Tibial nerve (tissue), 4 donors: ENCODE measurements around the gene MPEG1. TPM values are rescaled to one million over a fixed set of nuclear protein-coding genes. Genes with fewer than 3 reads are reported as not detected.

Experiments
- DNase-seq, 2 donors: peaks; one replicate each; pipeline ENCODE4 v3.0.0-alpha.2; 2019; ENCODE audit warnings: low spot score in 2 of 2
- H3K27ac ChIP-seq, 4 donors: fragments of 200-600 bp; sonication (generic) in 3 of 4; one replicate each; pipeline ENCODE4 v1.5.1; 2017 to 2019; ENCODE audit warnings: mild to moderate bottlenecking in 1 of 4
- H3K27me3 ChIP-seq, 2 donors: fragments of 200-600 bp; sonication (generic) in 1 of 2; one replicate each; pipeline versions ENCODE4 v1.5.1 to v1.6.0; 2017 to 2019
- H3K36me3 ChIP-seq, 3 donors: fragments of 200-600 bp; sonication (generic); one replicate each; pipeline ENCODE4 v1.5.1; 2018 to 2019
- H3K4me1 ChIP-seq, 4 donors: fragments of 200-600 bp; sonication (generic) in 3 of 4; one replicate each; pipeline ENCODE4 v1.5.1; 2017 to 2019
- H3K4me3 ChIP-seq, 4 donors: fragments of 200-600 bp; sonication (generic) in 3 of 4; one replicate each; pipeline ENCODE4 v1.5.1; 2017 to 2019; ENCODE audit warnings: mild to moderate bottlenecking in 1 of 4, moderate library complexity in 1 of 4
- H3K9me3 ChIP-seq, 4 donors: fragments of 200-600 bp; sonication (generic) in 3 of 4; one replicate each; pipeline ENCODE4 v1.5.1; 2017 to 2019
- EP300 ChIP-seq, 2 donors: sonication (generic); formaldehyde crosslinking; IDR thresholded peaks; one replicate each; pipeline ENCODE4 v1.6.1; 2017; ENCODE audit warnings: antibody characterized with exemption in 2 of 2, mild to moderate bottlenecking in 1 of 2
- POLR2A ChIP-seq, 2 donors: fragments of 450-650 bp; IDR thresholded peaks; one replicate each; pipeline ENCODE4 v1.6.1; 2017; ENCODE audit warnings: antibody characterized with exemption in 2 of 2, mild to moderate bottlenecking in 2 of 2, moderate library complexity in 2 of 2
- WGBS, 2 donors: methylation state at CpG; one replicate each; pipeline ENCODE4 v1.1.5; 2018; 5-methylcytosine and 5-hydroxymethylcytosine counted together
- total RNA-seq, 4 donors: library from RNA; depleted of rRNA; stranded (reverse); fragments of >200 nt; gene quantifications; one replicate each; pipeline ENCODE4 v1.1.0, GENCODE V29; 2016
- TF ChIP-seq, protein P1 (sequence below), 5 experiments: fragments of 200-600 bp in 3 of 5; fragments of 450-650 bp in 2 of 5; sonication (generic) in 3 of 5; IDR thresholded peaks; one replicate each; pipeline ENCODE4 v1.5.1; 2016 to 2019; ENCODE audit warnings: antibody characterized with exemption in 5 of 5, mild to moderate bottlenecking in 3 of 5, moderate library complexity in 2 of 5

The MPEG1 gene
- total RNA-seq, result 10 to 100 TPM in 1 of 4 donors, 1 to 10 TPM in 3; 7.0 to 12.3 (median 9.6) TPM

DNA sequence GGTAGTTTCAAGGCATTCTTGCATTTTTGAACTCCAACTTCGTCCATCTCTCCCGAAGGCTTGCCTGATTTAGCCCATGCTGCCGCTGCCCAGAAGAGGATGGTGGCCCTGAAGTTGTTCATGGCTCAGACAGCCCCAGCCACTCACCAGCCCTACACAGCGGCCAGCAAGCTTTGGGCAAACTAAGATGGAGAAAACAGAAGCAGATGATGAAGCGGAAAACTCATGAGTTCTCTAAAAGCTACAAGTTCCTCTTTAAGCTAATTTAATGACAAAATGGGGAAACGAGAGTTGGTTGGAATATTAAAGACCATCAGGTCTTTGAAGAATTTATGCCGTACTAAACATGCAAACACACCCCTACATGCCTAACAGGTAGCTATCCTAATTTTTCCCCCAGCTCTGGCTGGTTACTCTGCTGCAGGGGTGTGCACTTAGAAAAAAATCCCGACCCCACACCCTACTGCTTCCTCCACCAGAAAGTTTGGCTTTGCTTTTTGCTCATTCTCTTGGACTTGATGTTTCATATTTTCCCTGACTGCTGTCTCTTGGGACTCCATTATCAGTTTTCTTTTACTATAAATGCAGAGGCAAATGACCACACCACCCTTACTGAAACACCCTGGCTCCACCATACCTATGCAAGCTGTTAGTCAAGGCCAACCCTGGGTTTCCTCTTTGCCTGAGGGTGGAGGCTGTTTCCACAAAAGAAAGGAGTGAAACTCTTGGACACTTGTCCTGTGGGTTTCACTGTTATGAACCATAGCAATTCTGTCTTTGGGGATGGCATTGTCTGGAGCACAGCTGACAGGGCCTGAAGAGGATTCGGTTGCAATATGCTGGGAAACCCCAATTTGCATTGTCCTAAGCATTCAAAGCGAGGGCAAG lies at the start of gene MPEG1:
Gene MPEG1 (minus strand): TSS at position 184 of the 888 bp plus-strand sequence. CDS start 62 bp downstream, at position 122.
- Histone ChIP-seq H3K36me3 (no peaks in the 10 kb centered on the region), H3K27ac (peak within 1 kb of the TSS in 2 of 4 donors; percentile 24 to 55), H3K4me1 (peaks cover 0 to 40% (median 22%) of the 10 kb centered on the region in 4 donors), H3K9me3 (no peaks in the 10 kb centered on the region), H3K4me3 (peak within 1 kb of the TSS in 2 of 4 donors; percentile 20 to 47), H3K27me3 (no peaks in the 10 kb centered on the region)
- 74 to 80% methylated on average over 10 of the region's 10 CpGs for WGBS, 2 donors
- DNase-seq, result no peak
- TF ChIP-seq, protein P1, sequence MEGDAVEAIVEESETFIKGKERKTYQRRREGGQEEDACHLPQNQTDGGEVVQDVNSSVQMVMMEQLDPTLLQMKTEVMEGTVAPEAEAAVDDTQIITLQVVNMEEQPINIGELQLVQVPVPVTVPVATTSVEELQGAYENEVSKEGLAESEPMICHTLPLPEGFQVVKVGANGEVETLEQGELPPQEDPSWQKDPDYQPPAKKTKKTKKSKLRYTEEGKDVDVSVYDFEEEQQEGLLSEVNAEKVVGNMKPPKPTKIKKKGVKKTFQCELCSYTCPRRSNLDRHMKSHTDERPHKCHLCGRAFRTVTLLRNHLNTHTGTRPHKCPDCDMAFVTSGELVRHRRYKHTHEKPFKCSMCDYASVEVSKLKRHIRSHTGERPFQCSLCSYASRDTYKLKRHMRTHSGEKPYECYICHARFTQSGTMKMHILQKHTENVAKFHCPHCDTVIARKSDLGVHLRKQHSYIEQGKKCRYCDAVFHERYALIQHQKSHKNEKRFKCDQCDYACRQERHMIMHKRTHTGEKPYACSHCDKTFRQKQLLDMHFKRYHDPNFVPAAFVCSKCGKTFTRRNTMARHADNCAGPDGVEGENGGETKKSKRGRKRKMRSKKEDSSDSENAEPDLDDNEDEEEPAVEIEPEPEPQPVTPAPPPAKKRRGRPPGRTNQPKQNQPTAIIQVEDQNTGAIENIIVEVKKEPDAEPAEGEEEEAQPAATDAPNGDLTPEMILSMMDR (IDR thresholded peaks at IDR 0.05), result no peak
- TF ChIP-seq POLR2A (IDR thresholded peaks at IDR 0.05) (no peak), EP300 (IDR thresholded peaks at IDR 0.05) (peak in 1 of 2 donors; percentile 54)

GRCh38 chr11:59262177-59262818 lies 49.6 kb upstream of the MPEG1 start:
- WGBS, 2 donors, result 68 to 74% methylated on average over 5 to 7 of the region's 7 CpGs
- Histone ChIP-seq H3K27me3 (no peaks in the 10 kb centered on the region), H3K4me1 (no peaks in the 10 kb centered on the region), H3K27ac (no peak overlapping the region), H3K36me3 (no peaks in the 10 kb centered on the region), H3K9me3 (no peaks in the 10 kb centered on the region), H3K4me3 (no peak overlapping the region)
- DNase-seq, result no peak
- no peak for TF ChIP-seq EP300 (IDR thresholded peaks at IDR 0.05)
- no peak for TF ChIP-seq POLR2A (IDR thresholded peaks at IDR 0.05)
- TF ChIP-seq, protein P1 (IDR thresholded peaks at IDR 0.05), result no peak

DNA sequence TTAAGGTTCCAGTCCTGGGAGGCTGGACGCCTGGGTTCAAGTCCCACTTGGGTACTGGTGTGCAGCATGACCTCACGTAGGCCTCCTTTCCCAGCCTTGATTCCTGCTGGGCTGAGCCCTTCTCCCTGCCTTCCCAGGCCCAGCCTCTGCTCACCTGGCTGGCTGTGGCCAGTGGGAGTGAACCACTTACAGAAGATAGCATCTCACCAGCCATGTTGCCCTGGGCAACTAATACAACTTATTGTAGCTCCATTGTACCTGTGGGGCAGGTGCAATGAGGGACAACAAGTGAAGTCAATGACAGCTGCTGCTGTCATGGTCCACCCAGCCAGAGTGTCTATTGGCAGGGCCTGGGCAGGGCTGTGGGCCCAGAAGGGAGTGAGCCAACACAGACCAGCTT lies 48.4 kb upstream of the MPEG1 start:
- TF ChIP-seq, protein P1 (IDR thresholded peaks at IDR 0.05), result no peak
- TF ChIP-seq POLR2A (IDR thresholded peaks at IDR 0.05), result no peak
- no peak for TF ChIP-seq EP300 (IDR thresholded peaks at IDR 0.05)
- WGBS, 2 donors, result 83 to 89% methylated on average over 2 of the region's 2 CpGs
- Histone ChIP-seq H3K4me1 (no peaks in the 10 kb centered on the region), H3K36me3 (no peaks in the 10 kb centered on the region), H3K27ac (no peak overlapping the region), H3K9me3 (no peaks in the 10 kb centered on the region), H3K27me3 (no peaks in the 10 kb centered on the region), H3K4me3 (no peak overlapping the region)
- DNase-seq, result no peak

- TF ChIP-seq, protein P1 (IDR thresholded peaks at IDR 0.05), result no peak
- H3K4me3 ChIP-seq, result no peak overlapping the region
- H3K27me3 ChIP-seq, result no peaks in the 10 kb centered on the region
- H3K4me1 ChIP-seq, result no peaks in the 10 kb centered on the region
- H3K27ac ChIP-seq, result no peak overlapping the region
- H3K9me3 ChIP-seq, result no peaks in the 10 kb centered on the region
- WGBS, 2 donors, result 84 to 97% methylated on average over 9 of the region's 9 CpGs
- DNase-seq, result no peak
- H3K36me3 ChIP-seq, result no peaks in the 10 kb centered on the region
Observed at GRCh38 chr11:59259867-59260475, 47.2 kb upstream of the MPEG1 start.
